Measurements from ENCODE around the gene KRTAP5-3.
"Not testable (repeated sequence)": the region's sequence is repeated elsewhere in the genome, so short reads cannot be mapped to it uniquely, and the experiment has no call there.

Gene KRTAP5-3

DNA sequence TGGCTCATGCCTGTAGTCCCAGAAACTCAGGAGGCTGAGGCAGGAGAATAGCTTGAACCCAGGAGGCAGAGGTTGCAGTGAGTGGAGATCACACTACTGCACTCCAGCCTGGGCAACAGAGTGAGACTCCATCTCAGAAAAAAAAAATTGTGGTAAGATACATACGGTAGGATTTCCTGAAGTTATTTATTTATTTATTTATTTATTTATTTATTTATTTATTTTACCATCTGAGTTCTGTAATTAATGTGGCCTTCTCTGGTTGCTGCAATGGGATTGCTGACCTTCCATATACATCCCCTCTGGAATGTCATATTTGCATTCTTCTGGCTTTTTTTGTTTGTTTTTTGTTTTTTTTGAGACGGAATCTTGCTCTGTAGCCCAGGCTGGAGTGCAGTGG, 25.4 kb downstream of the KRTAP5-3 start:
- DNase-seq (ENCODE audit: low read depth in 2 of 2) = not testable (repeated sequence)

DNA sequence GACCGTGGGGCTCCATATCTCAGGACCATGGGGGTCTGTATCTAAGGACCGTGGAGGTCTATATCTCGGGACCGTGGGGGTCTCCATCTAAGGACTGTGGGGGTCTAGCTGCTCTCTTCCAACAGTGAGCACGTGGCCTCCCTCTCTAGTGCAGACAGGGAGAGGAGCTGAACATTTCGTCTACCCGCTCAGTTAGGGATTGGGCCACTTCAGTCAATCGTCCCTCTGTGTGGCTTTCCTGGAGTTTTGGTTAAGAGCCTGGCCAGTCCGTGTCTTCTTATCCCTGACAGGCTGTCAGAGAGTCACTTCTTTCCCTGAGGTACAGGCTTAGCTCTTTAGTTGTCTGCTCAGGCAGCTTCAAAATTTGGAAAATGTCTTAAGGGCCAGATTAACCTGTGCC, 26.3 kb downstream of the KRTAP5-3 start:
- DNase-seq (ENCODE audit: low read depth in 2 of 2) = no peak

DNA sequence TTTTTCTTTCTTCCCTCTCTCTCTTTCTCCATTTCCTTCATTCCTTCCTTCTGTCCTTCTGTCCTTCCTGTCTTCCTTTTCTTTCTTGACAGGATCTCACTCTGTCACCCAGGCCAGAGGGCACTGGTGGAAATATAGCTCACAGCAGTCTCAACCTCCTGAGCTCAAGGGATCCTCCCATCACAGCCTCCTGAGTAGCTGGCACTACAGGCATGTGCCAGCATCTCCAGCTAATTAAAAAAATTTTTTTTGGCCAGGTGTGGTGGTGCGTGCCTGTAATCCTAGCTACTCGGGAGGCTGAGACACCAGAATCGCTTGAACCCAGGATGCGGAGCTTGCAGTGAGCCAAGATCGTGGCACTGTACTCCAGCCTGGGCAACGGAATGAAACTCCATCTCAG, 31.4 kb downstream of the KRTAP5-3 start:
- no peak for DNase-seq (ENCODE audit: low read depth in 2 of 2)

DNA sequence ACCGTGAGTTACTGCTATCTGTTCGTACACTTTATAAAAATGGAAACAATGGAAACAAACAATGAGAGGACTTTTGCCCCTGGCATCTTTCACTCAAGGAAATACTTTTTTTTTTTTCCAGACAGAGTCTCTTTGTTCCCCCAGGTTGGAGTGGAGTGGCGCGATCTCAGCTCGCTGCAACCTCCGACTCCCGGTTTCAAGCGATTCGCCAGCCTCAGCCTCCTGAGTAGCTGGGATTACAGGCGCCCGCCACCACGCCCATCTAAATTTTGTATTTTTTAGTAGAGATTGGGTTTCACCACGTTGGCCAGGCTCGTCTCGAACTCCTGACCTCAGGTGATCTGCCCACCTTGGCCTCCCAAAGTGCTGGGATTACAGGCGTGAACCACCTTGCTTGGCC, 32.5 kb downstream of the KRTAP5-3 start:
- DNase-seq (ENCODE audit: low read depth in 2 of 2) = not testable (repeated sequence)

DNA sequence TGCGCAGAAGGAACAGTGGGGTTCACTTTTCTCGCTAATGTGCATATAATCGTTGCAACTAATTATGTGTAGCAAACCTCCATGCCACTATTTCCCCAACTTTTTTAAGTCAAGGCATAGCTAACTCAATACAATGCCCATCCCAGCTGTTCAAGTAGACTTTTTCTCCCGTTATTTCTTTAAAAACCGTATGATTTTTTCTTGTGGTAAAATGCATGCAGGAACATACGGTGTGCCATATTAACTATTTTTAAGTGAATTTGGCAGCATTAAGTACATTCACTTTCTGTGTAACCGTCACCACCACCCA, 33.4 kb downstream of the KRTAP5-3 start:
- DNase-seq (ENCODE audit: low read depth in 2 of 2) = no peak

DNA sequence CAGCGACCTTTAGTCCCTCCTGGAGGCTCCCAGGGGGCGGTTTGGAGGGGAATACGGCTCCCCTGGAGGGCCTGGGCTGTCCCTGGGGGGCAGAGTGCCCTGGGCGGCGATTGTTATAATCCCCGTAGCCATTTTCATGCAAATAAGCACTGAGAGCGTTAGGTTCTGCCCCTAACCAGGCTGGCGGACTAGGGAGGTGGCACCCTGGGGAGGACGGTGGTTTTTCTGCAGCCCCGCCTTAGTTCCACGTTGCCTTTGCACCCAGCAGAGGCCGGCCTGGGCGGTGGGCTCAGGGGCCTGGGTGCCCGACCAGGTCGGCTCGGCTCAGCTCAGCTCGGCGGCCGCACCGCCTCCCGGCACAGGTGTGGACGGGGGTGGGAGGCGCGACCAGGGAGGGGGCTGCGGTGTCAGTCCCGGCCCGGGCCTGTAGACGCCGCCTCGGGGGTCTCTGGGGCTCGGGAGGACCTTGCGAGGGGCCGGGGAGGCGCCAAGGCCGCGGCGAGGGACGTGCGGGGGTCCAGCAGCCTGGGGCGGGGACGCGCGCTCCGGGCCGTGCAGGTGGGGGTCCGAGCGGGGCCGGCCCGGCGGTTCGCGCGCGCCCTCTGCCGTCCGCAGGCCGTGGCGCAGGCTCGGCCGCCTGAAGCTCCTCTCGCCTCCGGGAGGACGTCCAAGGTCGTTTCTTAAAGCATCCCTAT, 33.9 kb downstream of the KRTAP5-3 start:
- peak in 1 of 2 donors; percentile 45 for DNase-seq (ENCODE audit: low read depth in 2 of 2)

DNA sequence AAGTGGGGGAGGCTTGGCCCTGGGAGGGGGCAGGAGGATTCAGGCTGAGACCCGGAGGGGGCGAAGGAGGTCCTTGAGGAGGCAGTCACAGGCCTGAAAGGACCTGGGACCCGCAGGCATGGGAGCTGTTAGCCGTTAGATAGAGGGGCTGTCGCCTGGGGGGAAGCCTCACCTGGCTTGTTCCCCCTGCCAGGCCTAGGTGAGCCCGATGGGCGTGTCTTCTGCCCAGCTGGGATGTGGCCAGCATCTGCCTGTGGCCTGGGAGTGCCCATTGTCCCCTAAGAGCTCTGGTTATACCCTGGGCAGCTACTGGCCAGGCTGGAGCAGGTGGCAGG, 34.4 kb downstream of the KRTAP5-3 start:
- no peak for DNase-seq (ENCODE audit: low read depth in 2 of 2)

DNA sequence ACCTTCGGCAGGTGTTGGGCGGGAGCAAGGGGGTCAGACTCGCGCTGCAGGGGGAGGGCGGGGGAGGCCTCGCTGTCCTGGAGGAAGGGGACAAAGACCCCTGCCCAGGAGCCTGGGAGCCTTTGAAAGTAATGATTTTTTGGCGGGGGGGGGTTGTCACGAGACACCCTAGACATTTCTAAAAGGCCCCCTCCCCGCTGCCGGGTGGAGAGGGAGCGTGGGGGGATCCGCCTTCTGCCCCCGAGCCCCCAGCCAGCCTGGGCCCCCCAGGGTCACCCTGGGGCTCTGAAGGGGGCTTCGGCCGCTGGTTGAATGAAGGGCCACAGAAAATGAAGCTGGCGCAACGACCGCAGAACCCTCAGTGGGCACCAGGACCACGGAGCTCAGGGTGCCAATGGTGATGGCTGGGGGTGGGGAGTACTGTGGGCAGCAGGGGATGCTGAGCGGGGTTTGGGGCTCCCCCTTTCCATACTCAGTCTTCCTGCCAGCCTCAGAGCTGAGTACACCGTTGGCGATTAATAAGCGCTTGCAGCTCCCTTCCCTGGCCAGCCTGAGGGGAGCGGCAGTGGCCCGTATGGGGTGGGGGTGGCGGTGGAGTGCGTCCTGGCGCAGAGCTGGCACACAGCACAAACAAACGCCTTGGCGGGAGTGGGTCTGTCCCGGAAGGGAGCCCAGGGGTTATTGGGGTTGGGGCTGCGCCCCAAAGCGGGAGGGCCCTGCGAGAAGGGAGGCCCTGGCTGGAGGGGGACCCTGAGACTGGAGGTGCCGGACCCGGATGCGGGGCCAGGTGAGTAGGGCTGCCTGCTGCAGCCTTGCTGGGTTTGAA, 35.0 kb downstream of the KRTAP5-3 start:
- no peak for DNase-seq (ENCODE audit: low read depth in 2 of 2)

DNA sequence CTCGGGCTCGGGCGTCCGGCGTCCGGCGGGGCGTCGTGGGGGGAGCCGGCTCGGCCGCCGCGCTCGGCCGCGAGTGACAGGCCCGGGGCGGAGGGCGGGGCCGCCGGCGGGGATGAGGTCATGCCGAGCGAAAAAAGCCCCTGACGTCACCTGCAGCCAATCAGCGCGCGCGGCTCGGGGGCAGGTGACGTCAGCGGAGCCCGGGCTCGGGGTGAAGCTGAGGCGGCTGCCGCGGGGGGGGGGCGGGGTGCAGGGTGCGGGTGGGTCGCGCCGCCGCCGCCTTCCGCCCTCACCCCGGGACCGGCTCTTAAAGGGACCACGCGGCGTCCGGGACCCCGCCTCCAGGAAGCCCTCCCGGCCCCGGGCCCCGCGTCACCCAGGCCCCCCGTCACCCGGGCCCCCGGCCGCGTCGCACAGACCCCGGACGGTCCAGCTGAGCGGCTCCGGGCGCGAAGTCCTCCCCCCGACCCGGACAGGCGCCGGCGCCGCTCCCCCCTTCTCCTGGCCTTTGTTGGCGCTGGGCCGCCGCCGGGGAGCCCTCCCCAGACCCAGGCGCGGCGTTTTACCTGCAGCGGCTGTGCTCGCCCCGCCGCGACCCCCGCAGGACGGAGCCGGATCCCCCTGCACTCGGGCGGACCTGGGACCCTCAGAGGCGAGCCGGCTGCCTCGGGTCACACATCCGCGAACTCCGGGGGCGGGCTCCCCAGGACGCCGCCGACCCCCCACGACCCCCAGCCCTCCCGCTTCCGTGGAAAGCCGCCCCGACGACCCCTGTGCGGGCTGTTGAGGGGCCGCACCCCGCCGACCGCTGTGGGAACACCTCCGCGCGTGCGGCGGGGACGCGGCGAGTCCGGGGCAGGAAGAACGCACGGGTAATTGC, 35.8 kb downstream of the KRTAP5-3 start, which contains the start of gene DUSP8:
DUSP8 (minus strand) TSS at position 75 of the 880 bp plus-strand sequence. CDS start 6,445 bp downstream, outside the sequence.
- DNase-seq (ENCODE audit: low read depth in 2 of 2) = peak; percentile 87 to 92

DNA sequence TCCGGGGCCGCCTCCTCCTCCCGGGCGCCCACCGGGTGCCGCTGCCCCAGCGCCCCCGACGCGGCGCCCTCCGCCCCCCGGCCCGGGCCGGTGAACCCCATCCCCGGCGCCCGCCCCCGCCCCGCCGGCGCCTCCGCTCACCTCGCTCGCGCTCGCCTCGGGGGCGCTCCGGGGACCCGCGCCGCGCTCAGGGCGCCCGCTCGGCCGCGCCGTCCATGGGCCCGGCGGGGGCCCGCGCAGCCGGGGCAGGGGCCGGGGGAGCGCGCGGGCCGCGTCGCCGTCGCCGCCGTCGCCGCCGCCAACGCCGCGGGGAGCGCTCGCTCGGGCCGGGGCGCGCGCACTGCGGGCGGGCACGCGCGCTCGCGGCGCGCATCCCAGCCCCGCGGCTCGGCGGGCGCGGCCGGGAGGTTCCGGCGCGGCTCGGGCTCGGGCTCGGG, 36.5 kb downstream of the KRTAP5-3 start:
- no peak for DNase-seq (ENCODE audit: low read depth in 2 of 2)

DNA sequence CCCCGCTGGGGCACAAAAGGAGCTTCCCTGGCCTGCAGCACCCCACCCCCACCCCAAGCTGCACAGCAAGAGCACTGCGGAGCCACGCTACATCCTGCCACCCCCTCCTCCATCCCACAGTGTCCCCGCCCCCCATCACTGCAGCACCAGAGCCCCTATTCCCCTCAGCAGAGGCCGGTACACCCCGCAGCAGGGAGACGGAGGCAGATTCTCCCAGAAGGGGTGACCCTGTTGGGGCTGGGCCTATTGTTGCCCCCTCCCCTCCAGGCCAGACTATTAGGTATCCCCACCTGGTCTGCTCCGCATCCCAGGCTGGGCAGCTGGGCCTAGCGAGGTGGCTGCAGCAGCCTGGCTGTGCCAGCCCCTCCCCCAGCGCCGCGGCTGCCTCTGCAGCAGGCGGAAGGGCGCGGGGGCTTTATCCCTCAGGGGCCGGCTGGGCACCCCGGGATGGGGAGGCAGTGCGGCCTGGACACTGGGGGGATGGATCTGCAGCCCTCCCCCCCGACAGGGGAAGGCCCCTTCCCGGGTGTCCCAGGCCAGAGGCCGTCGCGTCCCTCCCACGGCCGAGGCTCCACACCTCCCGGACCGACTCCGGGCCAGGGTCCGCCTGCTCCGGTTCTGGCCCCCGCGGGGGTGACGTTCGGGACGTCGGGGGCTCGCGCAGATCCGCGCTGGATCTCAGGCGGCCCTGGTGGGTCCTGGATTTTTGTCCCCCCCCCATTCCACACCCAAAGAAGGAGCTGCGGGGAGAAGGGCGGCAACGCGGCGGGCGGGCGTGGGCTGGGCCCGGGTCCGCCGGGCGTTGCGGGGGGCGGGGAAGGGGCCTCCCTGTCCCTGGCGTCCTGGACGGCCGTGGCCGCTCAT, 37.1 kb downstream of the KRTAP5-3 start:
- DNase-seq (ENCODE audit: low read depth in 2 of 2) = peak in 1 of 2 donors; percentile 39

DNA sequence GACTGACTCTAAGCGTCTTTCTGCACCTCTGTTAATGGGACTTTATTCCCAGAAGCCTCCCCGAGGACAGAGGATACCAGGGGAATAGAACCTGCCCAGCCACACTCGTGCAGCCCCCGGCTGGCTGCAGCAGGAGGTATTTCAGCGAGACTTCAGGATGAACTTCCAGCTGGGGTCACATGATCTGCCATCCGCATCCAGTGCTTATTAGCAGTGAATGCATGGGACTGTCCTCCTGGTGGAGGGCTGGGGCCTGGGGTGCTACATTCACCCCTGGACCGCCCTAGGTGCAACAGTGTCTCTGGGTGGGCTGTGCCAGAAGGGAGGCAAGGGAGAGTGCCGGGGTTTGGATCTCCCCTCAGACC, 37.8 kb downstream of the KRTAP5-3 start:
- DNase-seq (ENCODE audit: low read depth in 2 of 2) = no peak

DNA sequence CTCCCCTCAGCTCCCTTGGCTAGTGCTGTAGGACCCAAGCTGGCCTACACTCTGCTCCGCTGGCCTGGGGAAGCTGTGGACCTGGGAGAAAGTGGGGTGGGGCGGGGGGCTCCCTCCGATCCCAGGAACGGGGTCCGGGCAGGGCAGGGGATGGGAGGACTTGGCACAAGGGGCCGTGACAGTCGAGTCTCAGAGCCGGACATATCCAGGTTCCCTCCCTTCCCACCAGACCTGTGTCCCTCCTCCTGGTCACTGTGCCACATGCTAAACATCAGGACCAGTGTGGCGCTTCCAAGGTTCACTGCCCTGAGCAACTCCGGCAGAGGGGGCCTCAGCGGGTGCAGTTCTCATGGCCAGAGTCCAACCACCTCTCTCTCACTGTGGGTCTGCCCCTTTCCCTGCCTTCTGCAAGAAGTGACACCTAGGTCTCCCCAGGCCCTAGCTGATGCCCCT, 38.2 kb downstream of the KRTAP5-3 start:
- no peak for DNase-seq (ENCODE audit: low read depth in 2 of 2)

DNA sequence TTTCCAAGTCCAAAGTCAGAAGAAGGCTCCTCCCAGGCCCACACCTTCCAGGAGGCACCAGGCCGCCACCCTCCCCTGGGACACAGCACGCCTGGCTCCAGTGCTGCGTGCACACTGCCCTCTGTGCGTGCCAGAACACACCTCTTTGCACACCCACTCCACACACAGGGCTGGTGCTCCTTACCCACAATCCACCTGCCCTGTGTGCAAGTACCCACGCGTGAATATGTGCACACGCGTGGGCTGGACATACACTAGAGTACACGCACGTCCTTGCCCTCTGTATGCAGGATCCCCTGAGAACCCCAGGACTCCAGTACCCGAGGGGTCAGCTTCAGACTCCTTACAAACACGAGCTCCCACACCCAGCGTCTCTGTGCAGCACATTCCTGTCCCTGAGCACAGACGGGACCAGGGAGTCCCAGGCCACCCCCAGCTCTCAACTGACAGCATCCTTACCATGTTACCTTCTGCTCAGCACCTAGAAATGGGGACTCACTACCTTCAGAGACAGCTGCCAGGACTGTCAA, 38.9 kb downstream of the KRTAP5-3 start:
- DNase-seq (ENCODE audit: low read depth in 2 of 2) = no peak

DNA sequence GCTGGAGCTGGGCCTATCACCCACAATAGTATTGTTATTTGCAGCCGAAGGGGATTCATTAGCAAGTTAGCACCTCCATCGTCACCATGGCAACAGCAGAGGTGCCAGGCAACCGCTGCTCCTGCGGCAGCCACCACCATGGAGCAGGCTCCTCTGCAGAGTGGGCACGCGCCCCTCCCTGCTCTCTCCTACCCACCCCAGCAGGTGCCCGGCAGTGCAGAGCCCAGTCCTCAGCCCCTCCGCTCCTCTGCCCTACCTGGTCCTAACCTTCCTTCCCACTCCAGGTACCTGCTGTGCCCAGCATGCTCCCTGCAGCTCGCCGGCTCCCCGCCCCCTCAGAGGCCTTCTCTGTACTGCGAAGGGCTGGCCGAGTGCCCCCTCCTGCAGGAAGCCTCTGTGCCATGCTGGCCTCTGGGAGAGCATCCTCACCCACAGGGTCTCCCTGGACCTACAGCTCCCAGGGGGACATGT, 39.8 kb downstream of the KRTAP5-3 start:
- peak in 1 of 2 donors; percentile 53 for DNase-seq (ENCODE audit: low read depth in 2 of 2)

DNA sequence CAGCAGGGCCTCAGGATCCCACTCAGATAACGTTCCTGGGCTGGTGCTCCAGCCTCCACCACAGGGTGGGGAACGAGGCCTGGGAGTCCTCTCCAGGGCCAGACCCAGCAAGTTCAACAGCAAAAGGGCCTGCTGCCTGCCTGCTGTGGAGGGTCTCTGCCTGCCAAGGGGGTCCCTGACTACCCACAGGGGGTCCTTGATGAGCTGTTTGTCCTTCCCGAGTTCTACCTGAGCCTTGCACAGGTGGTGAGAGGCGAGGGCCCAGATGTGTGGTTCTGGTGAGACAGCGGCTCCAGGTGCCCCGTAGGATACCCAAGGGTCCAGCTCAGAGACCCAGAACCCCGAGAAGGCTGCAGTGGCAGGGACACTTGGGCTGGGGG, 40.6 kb downstream of the KRTAP5-3 start:
- DNase-seq (ENCODE audit: low read depth in 2 of 2) = no peak

DNA sequence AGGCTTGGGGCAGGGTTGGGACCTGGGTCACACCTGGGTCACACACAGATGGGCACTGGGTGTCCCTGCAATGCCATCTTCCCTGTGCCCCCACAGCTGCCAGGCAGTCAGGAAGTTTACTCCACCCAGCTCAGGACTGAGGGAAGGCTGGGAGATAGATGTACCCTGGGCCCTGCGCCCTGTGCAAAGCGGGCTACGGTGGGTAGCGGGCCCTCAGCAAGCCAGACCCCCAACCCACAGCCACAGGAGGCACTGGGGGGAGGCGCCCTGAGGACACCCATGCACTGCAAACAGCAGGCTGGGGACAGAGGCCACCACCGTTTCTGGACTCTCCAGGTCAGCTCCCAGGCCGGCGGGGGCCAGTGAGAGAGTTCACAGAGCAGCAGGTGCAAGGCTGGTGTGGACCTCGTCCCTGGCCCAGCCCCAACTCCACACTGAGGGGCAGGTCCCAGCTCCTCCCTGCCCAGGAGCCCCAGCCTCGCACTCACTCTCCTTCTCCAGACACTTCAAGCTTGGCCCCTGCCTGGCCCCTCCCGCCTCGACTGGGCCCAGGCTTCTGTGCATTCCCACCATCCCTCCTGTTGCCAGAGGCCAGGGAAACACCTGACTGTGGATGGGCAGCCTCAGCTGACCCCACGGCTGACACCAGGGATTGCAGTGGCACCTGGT, 41.1 kb downstream of the KRTAP5-3 start:
- no peak for DNase-seq (ENCODE audit: low read depth in 2 of 2)

DNA sequence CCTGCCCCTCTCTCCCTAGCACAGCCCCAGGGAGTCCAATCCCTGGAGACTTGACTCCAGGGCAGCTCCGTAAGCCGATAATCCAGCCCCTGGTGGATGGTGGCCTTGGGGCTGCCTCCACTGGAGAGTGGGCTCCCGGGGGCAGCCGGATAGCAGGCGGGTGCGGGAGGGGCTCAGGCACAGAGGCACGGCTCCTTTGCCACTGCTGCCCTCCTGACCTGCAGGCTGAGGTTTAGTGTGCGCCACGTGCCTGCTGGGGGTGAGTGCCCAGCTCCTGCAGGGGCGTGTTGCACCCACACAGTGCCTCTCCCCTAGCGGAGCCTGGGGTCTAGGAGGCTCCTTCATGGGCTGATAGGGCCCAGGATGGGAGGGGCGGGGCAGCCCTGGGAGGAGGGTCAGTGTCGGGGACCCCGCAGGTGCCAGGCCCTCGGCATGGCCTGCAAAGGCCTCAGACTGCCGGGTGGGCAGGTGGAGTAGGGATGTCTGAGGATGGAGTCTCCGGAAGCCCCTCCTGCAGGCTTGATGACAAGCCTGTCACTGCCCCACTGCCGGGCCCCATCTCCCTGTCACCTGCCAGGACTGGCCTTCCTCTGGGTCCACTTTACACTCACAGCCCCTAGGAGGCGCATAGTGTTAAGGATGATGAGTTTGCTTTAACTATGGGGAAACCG, 41.7 kb downstream of the KRTAP5-3 start:
- DNase-seq (ENCODE audit: low read depth in 2 of 2) = no peak

DNA sequence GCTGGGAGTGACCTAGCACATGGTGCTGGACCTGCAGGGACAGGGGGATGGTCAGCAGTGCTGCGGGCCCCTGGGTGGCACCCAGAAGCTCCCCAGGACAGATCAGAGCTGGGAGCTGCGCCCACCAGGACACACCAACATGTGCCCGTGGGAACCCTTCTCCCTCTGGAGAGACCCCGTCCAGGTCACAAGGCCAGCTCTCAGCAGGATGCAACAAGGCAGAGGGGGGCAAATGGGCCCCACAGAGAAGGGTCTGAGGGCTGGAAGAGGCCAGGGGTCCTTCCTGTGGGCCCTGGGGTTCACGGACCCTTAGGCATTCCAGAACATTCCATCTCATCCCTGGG, 42.4 kb downstream of the KRTAP5-3 start:
- DNase-seq (ENCODE audit: low read depth in 2 of 2) = no peak

Data from stimulated activated CD8-positive, alpha-beta memory T cell treated with anti-CD3 and anti-CD28 coated beads, Interleukin-7, amount 100 ng/mL, for 4 hours (primary cell).